Fibroblast of peridontal ligament (primary cell): ENCODE results near the gene SNAP91.
"Not testable (repeated sequence)": the region's sequence is repeated elsewhere in the genome, so short reads cannot be mapped to it uniquely, and the experiment has no call there.

Source experiments
- DNase-seq: peaks from one replicate; pipeline ENCODE4 v3.0.0-alpha.2; 2010; ENCODE audit errors: extremely low read depth

The SNAP91 gene

DNA sequence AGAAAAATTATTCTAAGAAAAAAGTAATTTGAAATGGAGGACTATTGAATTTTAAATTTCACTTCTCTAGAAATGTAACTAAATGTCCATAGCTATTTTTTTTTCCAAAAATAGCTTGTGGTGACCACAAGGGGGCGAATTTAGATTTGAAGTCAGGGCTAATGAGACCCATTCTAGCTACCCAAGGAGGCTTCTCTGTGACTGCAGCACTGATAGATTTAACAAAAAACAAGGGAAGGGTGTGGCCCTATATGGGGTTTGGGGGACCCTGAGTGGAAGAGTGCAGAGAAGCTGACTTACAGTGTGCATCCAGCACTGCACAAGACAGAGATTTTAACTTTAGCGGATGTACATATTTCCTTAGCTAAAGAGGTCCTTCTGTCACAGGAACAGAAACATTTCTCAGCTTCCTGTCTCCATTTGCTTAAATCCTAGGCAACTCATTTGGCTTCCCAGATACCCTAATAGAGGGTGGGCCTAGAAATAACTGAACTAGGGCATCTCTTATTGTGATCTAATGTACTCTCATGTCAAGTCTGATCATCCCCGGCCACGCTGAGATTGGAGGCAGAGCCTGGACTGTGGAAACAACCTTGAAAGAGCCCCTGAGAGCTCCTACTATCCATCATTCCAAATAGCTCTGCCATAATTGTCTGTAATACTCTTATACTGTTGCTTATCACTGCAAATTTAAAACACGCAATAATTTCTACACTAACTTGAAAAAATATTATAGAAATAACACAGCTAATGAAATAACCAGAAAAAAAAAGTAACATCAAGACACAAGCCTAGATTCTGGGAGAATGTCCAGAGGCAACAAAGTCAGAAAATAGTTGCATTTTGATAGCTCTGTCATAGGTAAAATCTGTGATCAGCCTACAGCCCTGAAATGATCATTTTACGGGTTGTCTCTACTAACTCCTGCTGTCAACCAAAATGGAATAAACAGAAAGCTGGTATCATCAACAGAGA lies 93.6 kb downstream of the SNAP91 start:
- peak; percentile 57 for DNase-seq

DNA sequence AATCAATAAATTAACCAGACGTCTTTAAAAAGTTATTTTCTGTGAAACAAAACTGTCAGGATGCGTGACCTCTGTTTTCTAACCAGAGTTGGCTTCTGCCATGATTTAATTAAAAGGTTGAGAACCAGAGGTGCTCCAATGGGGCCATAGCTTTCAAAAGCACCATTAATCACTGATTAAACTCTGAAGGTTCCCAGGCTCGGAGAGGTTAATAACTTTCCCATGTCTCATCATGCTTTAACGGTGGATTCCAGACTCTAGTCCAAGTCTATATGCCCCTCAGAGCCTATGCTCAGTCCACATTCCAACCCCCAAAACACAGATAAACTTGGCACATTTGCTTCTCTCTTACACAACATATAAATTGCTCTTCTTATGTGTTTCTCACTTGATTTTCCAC lies 95.5 kb downstream of the SNAP91 start:
- no peak for DNase-seq

DNA sequence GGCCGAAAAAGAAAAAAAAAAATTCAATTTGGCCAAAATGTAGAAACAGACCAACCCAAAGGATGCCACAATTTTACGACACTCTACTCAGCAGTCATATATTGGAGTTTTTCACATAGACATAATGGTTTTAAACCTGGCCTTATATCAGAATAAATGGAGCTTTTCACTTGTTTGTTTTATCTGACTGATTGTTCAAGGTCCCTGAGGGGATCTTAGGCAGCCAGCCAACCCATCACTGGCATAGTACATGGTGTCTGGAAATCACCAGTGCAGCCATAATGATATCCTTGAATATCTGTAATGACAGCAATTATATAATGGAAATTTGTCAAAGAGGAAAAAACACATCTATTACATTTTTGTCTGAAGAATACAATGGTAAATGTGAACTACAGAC lies 99.7 kb downstream of the SNAP91 start:
- DNase-seq, result no peak

DNA sequence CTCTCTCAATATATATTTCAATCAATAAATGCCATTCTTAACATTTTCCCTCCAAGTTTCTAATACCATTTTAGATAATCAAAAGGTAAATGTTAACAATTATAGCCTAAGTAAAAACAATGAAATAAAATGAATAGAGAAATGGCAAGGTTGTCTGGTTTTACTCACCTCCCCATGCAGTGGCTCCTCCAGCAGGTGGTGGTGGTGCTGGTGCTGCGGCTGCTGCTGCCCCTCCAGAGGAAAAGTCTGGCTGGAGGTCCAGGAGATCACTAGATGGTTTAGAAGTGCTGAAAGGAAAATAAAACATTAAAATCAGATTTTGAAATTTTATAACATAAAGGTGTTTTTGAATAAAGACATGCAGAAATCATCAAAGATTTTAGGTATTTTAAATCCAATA lies 103.4 kb downstream of the SNAP91 start:
- DNase-seq, result no peak

DNA sequence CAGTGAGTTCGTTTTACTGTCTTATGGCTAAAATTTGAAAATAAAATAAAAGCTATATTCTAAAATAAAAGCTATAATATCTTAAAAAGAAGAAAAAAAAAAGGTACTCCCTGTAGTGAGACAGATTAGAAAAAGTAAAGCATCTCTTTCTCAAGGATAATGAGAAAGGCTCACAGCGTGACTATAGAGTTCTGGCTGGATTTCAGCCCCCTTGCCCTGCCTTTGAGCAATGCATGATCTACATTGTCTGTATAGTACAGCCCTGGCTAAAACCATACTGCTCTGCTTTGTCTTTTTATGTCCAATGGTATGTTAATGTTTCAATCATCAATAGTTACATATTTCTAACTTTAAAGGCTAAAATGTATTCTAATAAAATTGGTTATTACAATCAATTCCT lies 105.3 kb downstream of the SNAP91 start:
- no peak for DNase-seq

DNA sequence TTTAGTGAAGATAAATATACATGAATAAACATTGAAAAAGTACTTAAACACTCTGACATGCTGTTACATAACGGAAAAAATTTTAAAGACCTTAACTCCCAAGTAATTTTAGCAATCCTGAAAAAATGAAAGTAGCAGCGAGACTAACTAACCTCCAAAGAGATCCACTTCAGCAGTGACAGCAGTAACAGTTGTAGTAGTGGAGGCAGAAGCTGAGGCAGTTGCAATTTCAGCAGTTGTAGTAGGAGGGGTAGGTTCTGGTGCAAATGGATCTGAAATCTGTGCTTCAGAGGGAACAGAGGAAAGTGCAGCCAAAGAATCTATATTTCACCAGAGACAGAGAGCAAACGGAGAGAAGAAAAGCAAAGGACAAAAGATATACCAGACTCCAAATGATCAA lies 107.8 kb downstream of the SNAP91 start:
- peak; percentile 12 for DNase-seq

DNA sequence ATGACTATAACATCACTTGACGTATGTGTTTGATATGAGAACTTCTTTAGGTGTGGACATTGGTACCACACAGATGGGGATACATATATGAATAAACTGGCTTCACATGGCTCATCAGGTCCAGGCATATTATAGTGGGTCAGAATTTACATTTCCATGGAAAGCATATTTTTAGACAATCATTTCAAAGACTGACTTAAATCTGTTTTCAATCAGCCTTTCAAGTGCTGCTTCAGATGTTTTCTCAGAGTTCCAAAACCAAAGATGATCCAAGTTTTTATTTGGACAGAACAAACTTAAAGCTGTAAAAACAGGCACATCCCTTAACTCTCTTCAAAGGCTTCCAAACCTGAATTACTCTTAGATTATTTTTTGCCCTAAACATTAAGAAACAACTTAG lies 108.4 kb downstream of the SNAP91 start:
- DNase-seq, result peak; percentile 47

DNA sequence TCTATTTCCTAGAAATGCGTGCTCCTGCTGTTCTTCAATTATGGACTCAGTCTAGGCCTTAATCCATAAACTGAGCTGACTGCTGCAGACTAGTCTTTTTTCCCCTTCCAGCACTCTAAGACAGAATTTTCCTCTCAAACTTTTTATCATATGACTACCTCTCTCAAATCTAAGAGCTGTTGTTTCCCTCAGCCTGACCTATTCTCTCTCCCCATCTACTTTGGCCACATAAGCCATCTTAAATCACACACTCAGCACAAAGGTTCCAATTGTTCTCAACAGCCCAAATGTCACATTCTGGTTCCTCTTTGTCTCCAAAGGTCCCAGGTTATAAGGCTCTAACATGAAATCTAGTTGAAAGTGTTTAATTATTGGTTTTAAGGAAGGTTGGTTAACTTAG lies 111.4 kb downstream of the SNAP91 start:
- no peak for DNase-seq

DNA sequence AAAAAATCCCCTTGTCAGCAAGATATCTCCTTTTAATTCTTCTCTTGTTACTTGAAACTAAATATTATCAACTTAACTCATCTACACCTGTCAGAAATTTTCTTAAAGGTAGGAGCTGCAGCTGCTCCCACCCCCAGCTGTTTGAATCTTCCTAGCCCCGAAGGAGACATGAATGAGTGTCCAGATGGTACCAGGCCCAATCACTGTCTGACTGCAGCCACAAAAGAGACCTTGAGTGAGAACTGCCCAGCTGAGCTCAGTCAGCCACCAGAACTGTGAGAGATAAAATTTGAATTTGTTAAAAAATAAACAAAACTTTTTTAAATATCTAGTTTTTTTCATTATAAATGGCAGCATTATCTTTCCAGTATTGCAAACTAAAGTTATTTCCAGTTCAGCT lies 111.8 kb downstream of the SNAP91 start:
- no peak for DNase-seq

DNA sequence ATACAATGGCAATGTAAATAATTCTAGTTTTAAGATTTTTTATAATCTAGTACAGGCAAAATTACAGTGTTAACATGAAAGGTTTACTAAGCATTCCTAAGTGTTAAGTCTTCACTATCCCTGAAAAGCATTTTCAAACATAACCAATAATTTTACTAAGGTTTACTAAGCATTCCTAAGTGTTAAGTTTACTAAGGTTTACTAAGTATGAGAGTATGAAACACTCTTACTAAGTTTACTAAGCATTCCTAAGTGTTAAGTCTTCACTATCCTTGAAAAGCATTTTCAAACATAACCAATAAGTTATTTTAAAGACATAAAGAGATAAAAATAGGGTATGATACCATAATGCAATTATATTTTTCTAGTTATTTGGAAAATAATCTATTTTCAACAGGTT lies 114.0 kb downstream of the SNAP91 start:
- no peak for DNase-seq

DNA sequence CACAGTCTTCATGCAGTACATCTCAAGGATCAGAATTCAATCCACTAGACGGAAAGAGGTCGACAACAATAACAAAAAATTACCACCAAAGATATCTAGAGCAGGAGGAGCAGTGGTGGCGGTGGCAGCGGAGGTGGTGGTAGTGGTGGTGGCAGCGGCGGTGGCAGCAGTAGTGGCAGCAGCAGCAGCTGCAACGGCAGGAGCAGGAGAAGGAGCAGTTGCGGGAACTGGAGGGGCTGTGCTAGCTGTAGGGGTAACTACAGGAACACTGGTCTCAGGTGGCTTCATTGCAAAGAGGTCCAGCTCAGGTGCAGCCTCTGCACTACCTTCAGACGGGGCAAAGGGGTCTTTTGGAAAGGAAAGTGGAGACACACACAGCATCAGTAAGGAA lies 115.5 kb downstream of the SNAP91 start:
- DNase-seq, result no peak

DNA sequence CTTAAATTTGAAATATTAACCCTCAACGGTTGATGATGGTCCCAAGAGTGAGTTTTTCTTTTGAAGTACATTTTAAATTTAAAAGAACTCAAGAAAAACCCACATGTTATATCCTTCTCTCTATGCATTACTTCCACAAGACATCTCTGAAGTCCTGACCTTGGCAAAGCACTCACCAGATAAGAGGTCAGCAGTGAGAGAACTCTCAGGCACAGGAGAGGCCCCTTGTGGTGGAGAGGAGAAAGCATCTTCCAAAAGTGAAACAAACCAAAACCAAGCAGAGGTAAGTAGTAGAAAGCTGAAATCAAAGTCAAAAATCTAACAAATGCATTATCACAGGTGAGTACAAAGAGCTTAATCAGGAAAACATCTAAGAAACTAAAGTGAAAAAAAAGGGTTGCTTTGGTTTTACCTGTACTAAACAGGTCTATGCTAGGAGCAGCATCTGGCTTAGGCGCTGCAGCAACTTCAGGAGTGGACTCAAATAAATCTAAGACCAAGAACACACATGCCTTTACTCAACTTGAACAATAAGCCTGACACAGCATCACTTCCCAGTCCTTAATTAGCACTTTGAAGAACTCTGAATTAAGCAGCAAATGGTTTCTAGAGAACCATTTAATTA lies 116.0 kb downstream of the SNAP91 start:
- peak; percentile 20 for DNase-seq

DNA sequence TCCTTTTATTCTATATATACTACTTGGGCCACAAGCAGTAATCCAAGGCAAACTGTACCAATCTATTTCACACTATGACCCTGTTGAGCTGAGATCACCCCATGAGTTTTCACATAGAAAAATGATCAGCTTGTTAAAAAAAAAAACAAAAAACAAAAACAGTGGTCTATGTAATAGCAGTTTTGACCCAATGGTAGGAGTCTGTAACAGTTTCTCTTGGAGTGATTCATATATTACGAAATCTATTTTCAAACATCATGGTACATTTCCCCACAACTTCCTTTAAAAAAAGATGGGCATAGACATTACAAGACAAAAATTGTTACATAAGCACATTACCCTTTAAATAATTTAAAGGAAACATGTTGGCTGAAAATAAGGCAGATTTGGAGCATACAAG lies 118.5 kb downstream of the SNAP91 start:
- no peak for DNase-seq

DNA sequence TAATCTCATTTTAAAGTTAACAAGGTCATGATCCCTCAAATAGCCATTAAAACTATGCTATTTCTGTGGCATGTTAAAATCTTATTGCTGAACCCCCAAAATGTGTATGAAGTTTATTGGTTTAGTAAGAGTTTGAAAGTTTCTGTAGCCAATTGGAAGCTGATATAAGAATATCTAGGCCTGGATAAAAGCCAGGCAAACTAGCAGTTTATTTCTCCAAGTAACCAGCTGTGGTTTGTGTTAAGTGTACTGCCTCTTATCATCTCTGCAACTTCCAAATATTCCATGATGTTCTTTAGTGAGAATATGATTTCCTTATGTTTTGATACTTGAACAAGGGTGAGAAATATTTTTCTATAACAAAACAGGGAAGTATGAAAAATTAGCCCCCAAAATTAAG lies 119.8 kb downstream of the SNAP91 start:
- no peak for DNase-seq

DNA sequence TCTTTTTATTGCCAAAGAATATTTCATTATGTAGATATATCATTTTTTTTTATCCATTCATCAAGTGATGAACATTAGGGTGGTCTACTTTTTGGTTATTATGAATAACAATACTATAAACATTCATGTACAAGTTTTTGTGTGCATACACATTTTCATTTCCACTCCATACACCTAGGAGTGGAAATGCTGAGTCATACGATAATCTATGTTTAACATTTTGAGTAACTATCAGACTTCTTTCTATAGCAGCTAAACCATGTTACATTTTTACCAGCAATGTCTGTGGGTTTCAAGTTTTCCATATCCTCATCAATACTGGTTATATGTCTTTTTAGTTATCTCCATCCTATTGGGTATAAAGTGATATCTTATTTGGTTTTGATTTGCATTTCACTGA lies 130.8 kb downstream of the SNAP91 start:
- DNase-seq, result no peak

DNA sequence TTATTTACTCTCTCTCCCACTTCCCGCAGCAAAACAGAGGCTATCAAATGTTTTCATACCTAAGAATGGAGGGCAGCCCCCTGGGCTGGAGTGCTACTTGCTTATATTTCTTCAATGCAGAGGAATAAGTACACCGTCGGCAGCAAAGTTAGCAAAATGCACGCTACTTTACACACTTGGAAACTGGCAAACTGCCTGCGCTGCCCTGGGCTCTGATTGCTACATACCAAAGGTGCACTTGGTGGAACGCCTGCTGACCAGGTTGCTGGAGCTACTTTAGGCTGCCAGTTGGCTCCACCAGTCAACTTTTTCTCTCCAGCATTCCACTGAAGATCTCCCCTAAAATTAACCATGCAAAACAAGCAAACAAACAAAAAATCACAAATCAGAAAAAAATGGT lies 134.1 kb downstream of the SNAP91 start:
- no peak for DNase-seq

DNA sequence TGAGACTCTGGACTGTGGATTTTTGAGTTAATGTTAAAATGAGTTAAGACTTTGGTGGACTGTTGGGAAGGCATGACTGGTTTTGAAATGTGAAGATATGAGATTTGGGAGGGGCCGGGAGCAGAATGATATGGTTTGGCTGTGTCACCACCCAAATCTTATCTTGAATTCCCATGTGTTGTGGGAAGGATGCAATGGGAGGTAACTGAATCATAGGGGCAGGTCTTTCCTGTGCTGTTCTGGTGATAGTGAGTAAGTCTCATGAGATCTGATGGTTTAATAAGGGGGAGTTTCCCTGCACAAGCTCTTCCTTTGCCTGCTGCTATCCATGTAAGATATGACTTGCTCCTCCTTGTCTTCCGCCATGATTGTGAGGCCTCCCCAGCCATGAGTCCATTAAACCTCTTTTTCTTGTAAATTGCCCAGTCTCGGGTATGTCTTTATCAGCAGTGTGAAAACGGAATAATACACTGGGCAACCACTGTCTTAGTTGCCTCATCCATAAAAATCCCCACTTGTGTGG lies 137.2 kb downstream of the SNAP91 start:
- DNase-seq, result not testable (repeated sequence)

DNA sequence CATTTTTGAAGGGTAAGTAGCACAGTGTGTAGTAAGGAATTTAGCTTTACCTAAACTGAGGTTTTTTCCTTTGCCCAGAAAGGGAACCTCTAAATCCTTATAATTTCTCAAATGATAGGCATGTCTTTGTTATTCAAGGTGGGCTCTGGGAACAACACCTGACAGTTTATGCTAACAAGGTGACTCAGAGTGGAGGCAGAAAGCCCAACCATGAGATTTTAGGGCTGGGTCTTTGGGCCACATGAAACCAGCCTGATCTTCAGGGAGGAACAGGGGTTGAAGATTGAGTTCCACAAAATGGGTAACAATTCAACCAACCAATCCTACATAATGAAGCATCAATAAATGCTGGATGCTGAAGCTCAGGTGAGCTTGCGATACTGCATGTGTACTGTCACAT lies 149.9 kb downstream of the SNAP91 start:
- DNase-seq, result no peak

DNA sequence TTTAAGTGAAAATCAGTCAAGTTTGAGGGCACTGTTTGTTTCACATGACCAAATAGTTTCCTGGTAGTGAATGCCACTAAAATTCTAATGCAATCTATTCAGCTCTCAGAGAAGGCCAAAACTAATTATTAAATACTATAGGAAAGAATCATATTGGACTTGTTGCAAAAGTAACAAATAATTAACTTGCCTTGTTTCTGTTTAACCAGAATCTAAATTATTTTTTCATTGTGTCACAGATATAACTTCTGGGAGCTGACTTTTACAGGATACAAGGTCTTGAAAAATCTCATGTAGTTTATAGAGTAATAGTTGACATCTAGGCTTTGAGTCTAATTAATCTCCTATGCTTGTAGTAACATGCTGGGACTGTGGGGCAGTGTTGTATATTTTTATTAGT lies 152.0 kb downstream of the SNAP91 start:
- no peak for DNase-seq

DNA sequence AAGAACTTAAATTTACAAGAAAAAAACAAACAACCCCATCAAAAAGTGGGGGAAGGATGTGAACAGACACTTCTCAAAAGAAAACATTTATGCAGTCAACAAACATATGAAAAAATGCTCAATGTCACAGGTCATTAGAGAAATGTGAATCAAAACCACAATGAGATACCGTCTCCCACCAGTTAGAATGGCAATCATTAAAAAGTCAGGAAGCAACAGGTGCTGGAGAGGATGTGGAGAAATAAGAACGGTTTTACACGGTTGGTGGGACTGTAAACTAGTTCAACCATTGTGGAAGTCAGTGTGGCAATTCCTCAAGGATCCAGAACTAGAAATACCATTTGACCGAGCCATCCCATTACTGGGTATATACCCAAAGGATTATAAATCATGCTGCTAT lies 157.2 kb downstream of the SNAP91 start:
- not testable (repeated sequence) for DNase-seq

DNA sequence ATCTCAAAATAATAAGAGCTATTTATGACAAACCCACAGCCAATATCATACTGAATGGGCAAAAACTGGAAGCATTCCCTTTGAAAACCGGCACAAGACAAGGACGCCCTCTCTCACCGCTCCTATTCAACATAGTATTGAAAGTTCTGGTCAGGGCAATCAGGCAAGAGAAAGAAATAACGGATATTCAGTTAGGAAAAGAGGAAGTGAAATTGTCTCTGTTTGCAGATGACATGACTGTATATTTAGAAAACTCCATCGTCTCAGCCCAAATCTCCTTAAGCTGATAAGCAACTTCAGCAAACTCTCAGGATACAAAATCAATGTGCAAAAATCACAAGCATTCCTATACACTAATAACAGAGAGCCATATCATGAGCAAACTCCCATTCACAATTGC lies 158.4 kb downstream of the SNAP91 start:
- DNase-seq, result not testable (repeated sequence)

DNA sequence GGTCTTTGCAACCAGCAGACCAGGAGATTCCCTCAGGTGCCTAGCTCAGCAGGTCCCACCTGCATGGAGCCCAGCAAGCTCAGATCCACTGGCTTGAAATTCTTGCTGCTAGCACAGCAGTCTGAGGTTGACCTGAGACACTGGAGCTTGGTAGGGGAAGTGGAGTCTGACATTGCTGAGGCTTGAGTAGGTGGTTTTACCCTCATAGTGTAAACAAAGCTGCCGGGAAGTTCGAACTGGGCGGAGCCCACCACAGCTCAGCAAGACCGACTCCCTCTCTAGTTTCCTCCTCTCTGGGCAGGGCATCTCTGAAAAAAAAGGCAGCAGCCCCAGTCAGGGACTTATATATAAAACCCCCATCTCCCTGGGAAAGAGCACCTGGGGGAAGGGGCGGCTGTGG lies 162.3 kb downstream of the SNAP91 start:
- no peak for DNase-seq

DNA sequence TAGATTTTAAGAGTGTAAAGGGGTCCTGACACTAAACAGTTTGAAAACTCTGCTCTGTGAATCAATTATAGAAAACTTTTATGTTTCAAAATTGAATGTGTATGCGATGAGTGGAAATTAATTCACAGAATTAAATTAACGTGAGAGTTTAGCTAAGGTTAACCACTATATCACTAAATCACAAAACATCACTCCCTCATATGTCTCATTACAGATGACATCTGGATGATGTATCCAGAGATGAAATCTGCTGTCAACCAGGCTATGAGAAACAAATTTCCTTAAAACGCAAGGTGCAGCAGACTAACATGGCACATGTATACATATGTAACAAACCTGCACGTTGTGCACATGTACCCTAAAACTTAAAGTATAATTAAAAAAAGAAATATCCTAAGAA lies 169.2 kb downstream of the SNAP91 start:
- no peak for DNase-seq
